Nephron progenitor cell (in vitro differentiated cells): Measurements from ENCODE around the gene ST6GALNAC1.
A peak's percentile ranks its signal among the peaks of the same experiment; 100 is the strongest.

Source experiments
- DNase-seq: peaks from one replicate; pipeline ENCODE4 v3.0.0; 2021
- H3K27ac Mint-ChIP-seq: 2 replicates; pipeline ENCODE4 v1.8.0; 2021; ENCODE audit warnings: mild to moderate bottlenecking, moderate library complexity, mixed read lengths
- H3K27me3 Mint-ChIP-seq: 2 replicates; pipeline ENCODE4 v1.8.0; 2021; ENCODE audit warnings: mild to moderate bottlenecking, low read depth, mixed read lengths; ENCODE audit not compliant: poor library complexity
- H3K36me3 Mint-ChIP-seq: 2 replicates; pipeline ENCODE4 v1.8.0; 2021; ENCODE audit warnings: low read depth, mixed read lengths
- H3K4me1 Mint-ChIP-seq: 2 replicates; pipeline ENCODE4 v1.8.0; 2021; ENCODE audit warnings: mixed read lengths
- H3K4me3 Mint-ChIP-seq: 2 replicates; pipeline ENCODE4 v1.8.0; 2021; ENCODE audit warnings: mild to moderate bottlenecking, moderate library complexity, mixed read lengths
- H3K9me3 Mint-ChIP-seq: 2 replicates; pipeline ENCODE4 v1.8.0; 2021; ENCODE audit warnings: mild to moderate bottlenecking, moderate library complexity, mixed read lengths
- CTCF ChIP-seq: fragments of 200-600 bp; sonication (generic); IDR thresholded peaks from 2 replicates; pipeline ENCODE4 v1.5.0; 2021; ENCODE audit warnings: antibody characterized with exemption

The ST6GALNAC1 gene

GRCh38 chr17:76635659-76636360 is 7.7 kb downstream of the ST6GALNAC1 start:
- peak overlapping the region; percentile 90 for H3K27ac Mint-ChIP-seq
- no peak overlapping the region for H3K4me3 Mint-ChIP-seq

GRCh38 chr17:76635039-76635438 is 8.5 kb downstream of the ST6GALNAC1 start:
- no peak overlapping the region for H3K27ac Mint-ChIP-seq
- no peak for DNase-seq
- H3K27me3 Mint-ChIP-seq = no peaks in the 10 kb centered on the region
- peaks cover 62% of the 10 kb centered on the region for H3K4me1 Mint-ChIP-seq
- no peaks in the 10 kb centered on the region for H3K9me3 Mint-ChIP-seq
- no peak for TF ChIP-seq CTCF
- H3K36me3 Mint-ChIP-seq = no peaks in the 10 kb centered on the region
- H3K4me3 Mint-ChIP-seq = no peak overlapping the region

More at GRCh38 chr17:76635659-76636360, 7.7 kb downstream of the ST6GALNAC1 start:
- Mint-ChIP-seq H3K36me3 (no peaks in the 10 kb centered on the region), H3K9me3 (no peaks in the 10 kb centered on the region), H3K27me3 (no peaks in the 10 kb centered on the region), H3K4me1 (peaks cover 64% of the 10 kb centered on the region)
- DNase-seq = no peak
- TF ChIP-seq CTCF = no peak

GRCh38 chr17:76633628-76634328 is 9.8 kb downstream of the ST6GALNAC1 start:
- Mint-ChIP-seq H3K9me3 (no peaks in the 10 kb centered on the region), H3K27me3 (peaks cover 3% of the 10 kb centered on the region), H3K27ac (no peak overlapping the region), H3K36me3 (no peaks in the 10 kb centered on the region), H3K4me1 (peaks cover 62% of the 10 kb centered on the region), H3K4me3 (no peak overlapping the region)
- no peak for DNase-seq
- TF ChIP-seq CTCF = no peak

- H3K9me3 Mint-ChIP-seq = no peaks in the 10 kb centered on the region
- peak overlapping the region; percentile 81 for H3K27ac Mint-ChIP-seq
- DNase-seq = no peak
- no peak for TF ChIP-seq CTCF
- peaks cover 53% of the 10 kb centered on the region for H3K4me1 Mint-ChIP-seq
- peaks cover 11% of the 10 kb centered on the region for H3K27me3 Mint-ChIP-seq
- H3K36me3 Mint-ChIP-seq = no peaks in the 10 kb centered on the region
- no peak overlapping the region for H3K4me3 Mint-ChIP-seq
Measured at GRCh38 chr17:76631821-76632565, 11.6 kb downstream of the ST6GALNAC1 start.

GRCh38 chr17:76630151-76630550 is 13.4 kb downstream of the ST6GALNAC1 start:
- Mint-ChIP-seq H3K27ac (no peak overlapping the region), H3K27me3 (peaks cover 19% of the 10 kb centered on the region), H3K9me3 (no peaks in the 10 kb centered on the region), H3K36me3 (no peaks in the 10 kb centered on the region), H3K4me1 (peaks cover 45% of the 10 kb centered on the region), H3K4me3 (no peak overlapping the region)
- no peak for TF ChIP-seq CTCF
- DNase-seq = no peak
